GM23248 (cell line): ENCODE data around the gene ABCG5. TPM values are rescaled to one million over a fixed set of nuclear protein-coding genes. Genes with fewer than 3 reads are reported as not detected.

Experiments used
- DNase-seq: peaks from one replicate; pipeline ENCODE4 v3.0.0-alpha.2; 2015
- H2AFZ ChIP-seq: fragments of 200-600 bp; sonication (generic); 2 replicates; pipeline ENCODE4 v1.6.1; 2016; ENCODE audit warnings: antibody characterized with exemption
- H3F3A ChIP-seq: fragments of 200-600 bp; sonication (generic); 2 replicates; pipeline ENCODE4 v1.6.1; 2016; ENCODE audit warnings: mild to moderate bottlenecking, antibody characterized with exemption, mixed run types; ENCODE audit not compliant: insufficient read depth
- H3K27ac ChIP-seq: fragments of 200-600 bp; sonication (generic); 2 replicates; pipeline ENCODE4 v1.5.1; 2016; ENCODE audit warnings: mild to moderate bottlenecking
- H3K27me3 ChIP-seq: fragments of 200-600 bp; sonication (generic); replicated peaks from 2 replicates; pipeline ENCODE4 v1.6.1; 2016; ENCODE audit warnings: mild to moderate bottlenecking; ENCODE audit not compliant: insufficient read depth
- H3K36me3 ChIP-seq: fragments of 200-600 bp; sonication (generic); 2 replicates; pipeline ENCODE4 v1.6.1; 2016; ENCODE audit warnings: low read depth, mild to moderate bottlenecking
- H3K4me1 ChIP-seq: fragments of 200-600 bp; sonication (generic); 2 replicates; pipeline ENCODE4 v1.6.1; 2016; ENCODE audit warnings: mild to moderate bottlenecking; ENCODE audit not compliant: insufficient read depth
- H3K4me2 ChIP-seq: fragments of 200-600 bp; sonication (generic); one replicate; pipeline ENCODE4 v1.6.1; 2016; ENCODE audit warnings: mild to moderate bottlenecking; ENCODE audit not compliant: unreplicated experiment
- H3K4me3 ChIP-seq: fragments of 200-600 bp; sonication (generic); 2 replicates; pipeline ENCODE4 v1.5.1; 2016; ENCODE audit warnings: mild to moderate bottlenecking
- H3K79me2 ChIP-seq: fragments of 200-600 bp; sonication (generic); 2 replicates; pipeline ENCODE4 v1.6.1; 2016; ENCODE audit warnings: mild to moderate bottlenecking; ENCODE audit not compliant: insufficient read depth
- H3K9ac ChIP-seq: fragments of 200-600 bp; sonication (generic); 2 replicates; pipeline ENCODE4 v1.6.1; 2016; ENCODE audit warnings: mild to moderate bottlenecking
- H3K9me2 ChIP-seq: fragments of 200-600 bp; sonication (generic); 2 replicates; pipeline ENCODE4 v1.6.1; 2016; ENCODE audit warnings: mixed run types, mild to moderate bottlenecking, moderate library complexity; ENCODE audit not compliant: insufficient read depth
- H3K9me3 ChIP-seq: fragments of 200-600 bp; sonication (generic); one replicate; pipeline ENCODE4 v1.6.1; 2017; ENCODE audit warnings: low read depth
- H4K20me1 ChIP-seq: fragments of 200-600 bp; sonication (generic); 2 replicates; pipeline ENCODE4 v1.6.0; 2016; ENCODE audit not compliant: insufficient read depth
- EZH2 ChIP-seq: fragments of 200-600 bp; sonication (generic); IDR thresholded peaks from 2 replicates; pipeline ENCODE4 v1.6.1; 2018; ENCODE audit warnings: antibody characterized with exemption, mild to moderate bottlenecking; ENCODE audit not compliant: insufficient read depth, poor library complexity, severe bottlenecking
- EZH2phosphoT487 ChIP-seq: fragments of 200-600 bp; sonication (generic); IDR thresholded peaks from 2 replicates; pipeline ENCODE4 v1.6.1; 2018; ENCODE audit warnings: antibody characterized with exemption, moderate library complexity, mild to moderate bottlenecking, low read depth; ENCODE audit not compliant: insufficient read depth
- WGBS, 2 experiments: methylation state at CpG; one replicate each; pipeline ENCODE4 v1.1.6; 2015 to 2017; ENCODE audit warnings: low lambda C conversion rate in 2 of 2, low coverage in 1 of 2; ENCODE audit errors: missing lambda C conversion rate in 2 of 2; 5-methylcytosine and 5-hydroxymethylcytosine counted together
- in situ Hi-C: fragments of 300-500 bp; cut with MboI; formaldehyde crosslinking; loops from 2 replicates; pipeline ENCODE4 v1.15.0; 2020
- polyA plus RNA-seq: library from polyadenylated mRNA; unstranded; fragments of >200 nt; fragmentation: Nextera tagmentation; extraction: Ambion mirVana; gene quantifications from 2 replicates; pipeline ENCODE4 v1.2.1, GENCODE V29; 2016
- total RNA-seq: library from RNA; depleted of rRNA; stranded (reverse); fragments of >200 nt; shearing (Covaris generic); gene quantifications from 2 replicates; pipeline ENCODE4 v1.2.3, GENCODE V29; 2014

Gene ABCG5
- total and polyA plus RNA-seq, 2 experiments from 2014 or later = not detected

DNA sequence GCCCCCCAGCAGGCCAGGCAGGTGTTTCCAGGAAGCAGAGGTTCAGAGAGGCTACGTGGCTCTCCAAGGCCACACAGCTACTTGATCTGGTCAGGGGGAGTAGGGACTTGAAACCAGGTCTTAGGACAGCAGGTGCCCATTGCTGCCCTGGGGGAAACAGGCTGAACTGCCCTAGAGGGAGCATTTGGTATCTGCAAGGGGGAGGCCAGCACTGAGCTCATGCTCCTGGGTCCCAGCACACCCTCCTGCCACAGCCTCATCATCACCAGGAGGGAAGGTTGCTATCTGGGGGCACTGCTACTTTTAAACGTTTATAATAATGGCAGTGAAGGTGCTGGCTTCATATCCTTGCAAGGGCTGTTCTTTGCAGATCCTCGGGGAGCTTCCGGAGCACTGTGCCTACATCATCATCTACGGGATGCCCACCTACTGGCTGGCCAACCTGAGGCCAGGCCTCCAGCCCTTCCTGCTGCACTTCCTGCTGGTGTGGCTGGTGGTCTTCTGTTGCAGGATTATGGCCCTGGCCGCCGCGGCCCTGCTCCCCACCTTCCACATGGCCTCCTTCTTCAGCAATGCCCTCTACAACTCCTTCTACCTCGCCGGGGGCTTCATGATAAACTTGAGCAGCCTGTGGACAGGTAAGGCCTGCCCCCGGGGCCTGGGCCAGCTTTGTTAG lies 36.3 kb upstream of the ABCG5 start:
- Histone ChIP-seq H3K9ac (no peak overlapping the region), H2AFZ (no peak overlapping the region), H3K36me3 (no peaks in the 10 kb centered on the region), H4K20me1 (no peaks in the 10 kb centered on the region), H3K4me2 (no peak overlapping the region), H3K4me1 (no peaks in the 10 kb centered on the region), H3K4me3 (no peak overlapping the region), H3K27ac (no peak overlapping the region), H3F3A (no peaks in the 10 kb centered on the region), H3K79me2 (no peaks in the 10 kb centered on the region), H3K27me3 (peaks cover 24% of the 10 kb centered on the region), H3K9me3 (no peaks in the 10 kb centered on the region), H3K9me2 (no peaks in the 10 kb centered on the region)
- 67 to 76% methylated on average over 11 of the region's 11 CpGs for WGBS, 2 experiments
- no peak for DNase-seq
- TF ChIP-seq EZH2 (no peak), EZH2phosphoT487 (no peak)
- in situ Hi-C loops = loop anchor here (10.0 kb wide), 1 partner anchor 260 kb away; no protein-coding TSS in a partner anchor

- TF ChIP-seq EZH2phosphoT487 = no peak
- no peak for TF ChIP-seq EZH2
- Histone ChIP-seq H3K9me3 (no peaks in the 10 kb centered on the region), H2AFZ (no peak overlapping the region), H3K27ac (no peak overlapping the region), H3K27me3 (peaks cover 50% of the 10 kb centered on the region), H3F3A (no peaks in the 10 kb centered on the region), H3K79me2 (no peaks in the 10 kb centered on the region), H3K4me1 (no peaks in the 10 kb centered on the region), H4K20me1 (no peaks in the 10 kb centered on the region), H3K4me3 (no peak overlapping the region), H3K9ac (no peak overlapping the region), H3K4me2 (no peak overlapping the region), H3K9me2 (no peaks in the 10 kb centered on the region), H3K36me3 (no peaks in the 10 kb centered on the region)
- DNase-seq = no peak
- WGBS, 2 experiments = 66 to 75% methylated on average over 12 of the region's 12 CpGs
- in situ Hi-C loops = loop anchor here (10.0 kb wide), 1 partner anchor 257 kb away; no protein-coding TSS in a partner anchor
These were observed 33.5 kb upstream of the ABCG5 start for GRCh38 chr2:43872151-43872550.

GRCh38 chr2:43855292-43855691 lies 16.7 kb upstream of the ABCG5 start:
- no peaks in the 10 kb centered on the region for H3F3A ChIP-seq
- H3K27me3 ChIP-seq = peaks cover 70% of the 10 kb centered on the region
- no peak overlapping the region for H3K9ac ChIP-seq
- H3K9me3 ChIP-seq = no peaks in the 10 kb centered on the region
- H3K27ac ChIP-seq = no peak overlapping the region
- in situ Hi-C loops = no loop called here
- no peaks in the 10 kb centered on the region for H4K20me1 ChIP-seq
- WGBS, 2 experiments = 31 to 33% methylated on average over 2 of the region's 2 CpGs
- DNase-seq = no peak
- no peaks in the 10 kb centered on the region for H3K79me2 ChIP-seq
- no peak overlapping the region for H3K4me3 ChIP-seq
- H3K36me3 ChIP-seq = no peaks in the 10 kb centered on the region
- no peaks in the 10 kb centered on the region for H3K9me2 ChIP-seq
- H2AFZ ChIP-seq = no peak overlapping the region
- H3K4me2 ChIP-seq = no peak overlapping the region
- TF ChIP-seq EZH2phosphoT487 (no peak), EZH2 (no peak)
- no peaks in the 10 kb centered on the region for H3K4me1 ChIP-seq

DNA sequence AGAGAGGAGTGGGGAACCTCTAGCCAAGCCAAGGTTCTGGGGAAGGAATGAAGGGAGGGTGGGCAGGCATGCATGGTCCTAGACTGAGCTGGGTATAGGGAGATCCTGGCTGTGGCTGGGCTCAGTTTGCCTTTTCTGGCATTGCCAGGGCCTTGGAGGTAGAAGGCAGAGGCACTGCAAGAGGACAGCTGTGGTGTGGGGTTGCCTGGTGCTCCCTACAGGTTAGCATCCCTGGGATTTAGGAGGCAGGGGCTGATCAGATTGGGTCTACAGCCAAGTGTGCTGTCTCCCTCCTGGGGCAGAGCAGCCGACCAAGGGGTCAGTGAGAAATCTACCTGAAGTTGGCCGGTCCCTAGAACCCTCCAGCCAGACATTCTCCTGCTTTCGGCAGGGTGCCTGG lies 16.0 kb upstream of the ABCG5 start:
- Histone ChIP-seq H3K4me1 (no peaks in the 10 kb centered on the region), H3K9me2 (no peaks in the 10 kb centered on the region), H3K9me3 (no peaks in the 10 kb centered on the region), H3K4me3 (no peak overlapping the region), H2AFZ (no peak overlapping the region), H4K20me1 (no peaks in the 10 kb centered on the region), H3K79me2 (no peaks in the 10 kb centered on the region), H3K4me2 (no peak overlapping the region), H3K9ac (no peak overlapping the region), H3K27ac (no peak overlapping the region), H3K36me3 (no peaks in the 10 kb centered on the region), H3K27me3 (peaks cover 63% of the 10 kb centered on the region), H3F3A (no peaks in the 10 kb centered on the region)
- TF ChIP-seq EZH2 (no peak), EZH2phosphoT487 (no peak)
- in situ Hi-C loops = no loop called here
- 31 to 36% methylated on average over 3 of the region's 3 CpGs for WGBS, 2 experiments
- no peak for DNase-seq
